Left ventricle myocardium inferior (tissue), 1 donor: ENCODE measurements around the gene CIAO2B. TPM values are rescaled to one million over a fixed set of nuclear protein-coding genes. Genes with fewer than 3 reads are reported as not detected.

Experiments
- DNase-seq: peaks from one replicate; pipeline ENCODE4 v3.0.0-alpha.2; 2020
- H3K27ac ChIP-seq: fragments of 200-600 bp; replicated peaks from 2 replicates; pipeline ENCODE4 v1.8.0; 2021
- H3K27me3 ChIP-seq: fragments of 200-600 bp; 2 replicates; pipeline ENCODE4 v1.8.0; 2021; ENCODE audit warnings: low read depth
- H3K36me3 ChIP-seq: fragments of 200-600 bp; 2 replicates; pipeline ENCODE4 v1.8.0; 2021
- H3K4me1 ChIP-seq: fragments of 200-600 bp; 2 replicates; pipeline ENCODE4 v1.8.0; 2021
- H3K4me3 ChIP-seq: fragments of 200-600 bp; 2 replicates; pipeline ENCODE4 v1.8.0; 2021; ENCODE audit warnings: mild to moderate bottlenecking, moderate library complexity
- H3K9me3 ChIP-seq: fragments of 200-600 bp; replicated peaks from 2 replicates; pipeline ENCODE4 v1.8.0; 2021
- intact Hi-C: fragments of 100-400 bp; cut with micrococcal nuclease; formaldehyde crosslinking; loops from one replicate; pipeline ENCODE4 v1.11.0; 2022
- total RNA-seq: library from RNA; stranded (reverse); fragmentation: NEBNext Ultra II Directional; extraction: Animal tissue kit (Norgen Biotek cat#: 25700); gene quantifications from one replicate; pipeline ENCODE4 v1.2.1, GENCODE V29; 2021
- TF ChIP-seq, protein P1 (sequence below): fragments of 200-600 bp; IDR thresholded peaks from 2 replicates; pipeline ENCODE4 v1.8.0; 2021; ENCODE audit warnings: antibody characterized with exemption, mild to moderate bottlenecking, borderline replicate concordance
- donor health status: DM: no; HTN: yes; CAD: no; lungs with severe emphysema.

CIAO2B gene
- total RNA-seq, 1 donor from 2014 or later: 127 TPM

DNA sequence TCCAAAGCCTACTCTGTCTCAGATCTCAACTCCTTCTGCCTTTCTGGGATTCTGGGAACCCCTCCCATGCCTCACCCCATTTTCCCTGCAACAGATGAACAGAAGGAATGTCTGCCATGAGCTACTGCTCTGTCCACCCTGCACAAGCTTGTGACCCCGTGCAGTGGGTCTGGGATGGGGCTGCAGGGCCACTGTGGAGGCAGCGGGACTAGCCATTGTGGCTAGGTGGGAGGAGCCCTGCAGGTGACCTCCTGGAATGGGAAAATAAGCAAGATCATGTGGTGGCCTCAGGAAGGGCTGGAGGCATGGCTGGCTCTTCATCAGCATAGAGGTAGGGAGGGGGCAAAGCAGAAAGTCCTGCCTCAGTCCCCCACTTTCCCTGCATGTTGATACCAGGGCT is 40.1 kb downstream of the CIAO2B start:
- Histone ChIP-seq H3K9me3 (no peaks in the 10 kb centered on the region), H3K27me3 (no peaks in the 10 kb centered on the region), H3K36me3 (no peaks in the 10 kb centered on the region), H3K27ac (no peak overlapping the region), H3K4me3 (no peak overlapping the region), H3K4me1 (peaks cover 14% of the 10 kb centered on the region)
- DNase-seq: no peak
- TF ChIP-seq, protein P1, sequence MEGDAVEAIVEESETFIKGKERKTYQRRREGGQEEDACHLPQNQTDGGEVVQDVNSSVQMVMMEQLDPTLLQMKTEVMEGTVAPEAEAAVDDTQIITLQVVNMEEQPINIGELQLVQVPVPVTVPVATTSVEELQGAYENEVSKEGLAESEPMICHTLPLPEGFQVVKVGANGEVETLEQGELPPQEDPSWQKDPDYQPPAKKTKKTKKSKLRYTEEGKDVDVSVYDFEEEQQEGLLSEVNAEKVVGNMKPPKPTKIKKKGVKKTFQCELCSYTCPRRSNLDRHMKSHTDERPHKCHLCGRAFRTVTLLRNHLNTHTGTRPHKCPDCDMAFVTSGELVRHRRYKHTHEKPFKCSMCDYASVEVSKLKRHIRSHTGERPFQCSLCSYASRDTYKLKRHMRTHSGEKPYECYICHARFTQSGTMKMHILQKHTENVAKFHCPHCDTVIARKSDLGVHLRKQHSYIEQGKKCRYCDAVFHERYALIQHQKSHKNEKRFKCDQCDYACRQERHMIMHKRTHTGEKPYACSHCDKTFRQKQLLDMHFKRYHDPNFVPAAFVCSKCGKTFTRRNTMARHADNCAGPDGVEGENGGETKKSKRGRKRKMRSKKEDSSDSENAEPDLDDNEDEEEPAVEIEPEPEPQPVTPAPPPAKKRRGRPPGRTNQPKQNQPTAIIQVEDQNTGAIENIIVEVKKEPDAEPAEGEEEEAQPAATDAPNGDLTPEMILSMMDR: no peak
- intact Hi-C loops: no loop called here

DNA sequence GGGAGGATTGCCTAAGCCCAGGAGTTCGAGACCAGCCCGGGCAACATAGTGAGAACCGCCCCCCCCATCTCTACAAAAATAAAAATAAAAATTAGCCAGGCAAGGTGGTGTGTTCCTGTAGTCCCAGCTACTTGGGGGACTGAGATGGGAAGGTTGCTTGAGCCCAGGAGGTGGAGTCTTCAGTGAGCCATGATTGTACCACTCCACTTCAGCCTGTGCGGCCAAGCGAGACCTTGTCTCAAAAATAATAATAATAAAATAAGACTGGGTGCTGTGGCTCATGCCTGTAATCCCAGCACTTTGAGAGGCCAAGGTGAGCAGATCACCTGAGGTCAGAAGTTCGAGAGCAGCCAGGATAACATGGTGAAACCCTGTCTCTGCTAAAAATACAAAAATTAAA is 42.4 kb downstream of the CIAO2B start:
- no peaks in the 10 kb centered on the region for H3K36me3 ChIP-seq
- H3K4me3 ChIP-seq: no peak overlapping the region
- DNase-seq: no peak
- H3K27ac ChIP-seq: no peak overlapping the region
- H3K4me1 ChIP-seq: no peaks in the 10 kb centered on the region
- H3K9me3 ChIP-seq: no peaks in the 10 kb centered on the region
- TF ChIP-seq, protein P1: no peak
- no peaks in the 10 kb centered on the region for H3K27me3 ChIP-seq
- intact Hi-C loops: no loop called here

DNA sequence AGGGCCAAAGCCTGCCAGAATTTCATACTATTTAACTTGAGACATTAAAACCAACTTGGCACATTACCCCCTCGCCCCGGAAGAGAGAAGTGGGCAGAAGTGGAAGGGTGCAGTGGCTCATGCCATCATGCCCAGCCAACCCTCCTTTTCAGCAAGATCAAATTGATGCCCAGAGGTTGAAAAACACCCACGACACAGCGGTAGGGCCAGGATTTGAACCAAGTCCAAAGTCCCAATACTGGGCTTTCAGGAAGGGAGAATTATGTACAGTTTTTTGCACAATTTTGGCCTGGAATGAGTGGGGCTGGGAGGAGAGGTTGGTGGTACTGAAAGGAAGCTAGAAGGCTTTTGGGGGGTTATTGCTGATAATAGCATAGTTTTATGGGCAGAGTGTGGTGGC is 42.8 kb downstream of the CIAO2B start:
- Histone ChIP-seq H3K36me3 (no peaks in the 10 kb centered on the region), H3K9me3 (no peaks in the 10 kb centered on the region), H3K27ac (no peak overlapping the region), H3K4me1 (no peaks in the 10 kb centered on the region), H3K4me3 (no peak overlapping the region), H3K27me3 (no peaks in the 10 kb centered on the region)
- intact Hi-C loops: no loop called here
- no peak for DNase-seq
- TF ChIP-seq, protein P1: no peak

DNA sequence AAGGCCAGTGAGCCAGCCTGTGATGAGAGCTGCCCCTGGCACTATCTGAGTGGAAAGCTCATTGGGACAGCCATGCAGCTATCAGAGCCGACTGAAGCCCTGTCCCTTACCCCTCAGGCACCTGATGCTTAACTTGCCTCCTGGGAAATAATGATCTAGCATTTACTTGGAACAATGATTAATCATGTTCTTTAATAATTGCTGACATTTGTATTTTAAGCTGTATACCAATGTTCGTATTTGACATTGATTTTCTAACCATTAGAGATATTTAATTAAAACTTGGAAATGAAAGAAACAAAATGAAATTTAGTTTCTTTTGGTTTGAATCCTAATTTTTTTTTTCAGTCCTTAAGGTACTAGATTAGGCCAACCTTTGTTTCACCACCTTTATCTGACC is 43.4 kb downstream of the CIAO2B start:
- Histone ChIP-seq H3K4me1 (no peaks in the 10 kb centered on the region), H3K36me3 (peaks cover 3% of the 10 kb centered on the region), H3K27me3 (no peaks in the 10 kb centered on the region), H3K4me3 (no peak overlapping the region), H3K9me3 (no peaks in the 10 kb centered on the region), H3K27ac (no peak overlapping the region)
- intact Hi-C loops: no loop called here
- no peak for DNase-seq
- TF ChIP-seq, protein P1: no peak

DNA sequence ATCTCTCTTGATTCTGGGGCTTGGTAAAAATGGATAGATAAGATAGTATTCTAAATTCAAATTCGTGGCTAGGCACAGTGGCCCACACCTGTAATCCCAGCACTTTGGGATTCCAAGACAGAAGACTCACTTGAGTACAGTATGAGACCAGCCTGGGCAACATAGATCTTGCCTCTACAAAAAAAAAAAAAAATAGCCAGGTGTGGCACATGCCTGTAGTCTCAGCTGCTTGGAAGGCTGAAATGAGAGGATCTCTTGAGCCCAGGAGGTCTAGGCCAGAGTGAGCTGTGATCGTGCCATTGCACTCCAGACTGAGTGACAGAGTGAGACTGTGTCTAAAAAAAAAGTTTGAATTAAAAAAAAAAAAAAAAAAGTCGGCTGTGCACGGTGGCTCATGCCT is 44.6 kb downstream of the CIAO2B start:
- intact Hi-C loops: no loop called here
- Histone ChIP-seq H3K27ac (no peak overlapping the region), H3K36me3 (peaks cover 14% of the 10 kb centered on the region), H3K4me3 (no peak overlapping the region), H3K4me1 (no peaks in the 10 kb centered on the region), H3K27me3 (no peaks in the 10 kb centered on the region), H3K9me3 (no peaks in the 10 kb centered on the region)
- no peak for DNase-seq
- TF ChIP-seq, protein P1: no peak
